ENCODE measurements around the gene EPSTI1.

- TF ChIP-seq GATA3 (IDR thresholded peaks at IDR 0.05; ENCODE audit: low read depth, low read length) (no peak), GATA2 (IDR thresholded peaks at IDR 0.05; ENCODE audit: low read depth, low read length) (no peak)
Measured at GRCh38 chr13:42970824-42971690, 21.0 kb downstream of the EPSTI1 start.

All from SH-SY5Y (cell line).